NCI-H2081 treated with DMSO at 0.1 percent for 48 hours (cell line): ENCODE measurements around the gene PNLIP.

Experiments used
- DNase-seq: peaks from one replicate; lab custom pipeline; 2025; lab: John Stamatoyannopoulos, UW

The PNLIP gene

GRCh38 chr10:116615199-116615776 lies 69.6 kb downstream of the PNLIP start:
- DNase-seq, result no peak
